HL-60 (cell line): ENCODE measurements around the gene WDR7.

ENCODE experiments used
- DNase-seq, 2 experiments: peaks; one replicate each; pipeline ENCODE4 v3.0.0-alpha.2; 2010 to 2020; ENCODE audit warnings: low read depth in 1 of 2, low spot score in 1 of 2
- H3K27ac ChIP-seq: fragments of 250-450 bp; sonication (Bioruptor Pico); replicated peaks from 2 replicates; pipeline ENCODE4 v1.5.1; 2020; ENCODE audit warnings: mild to moderate bottlenecking, moderate library complexity
- H3K27me3 ChIP-seq: fragments of 250-450 bp; sonication (Bioruptor Pico); 2 replicates; pipeline ENCODE4 v1.5.1; 2021; ENCODE audit warnings: mild to moderate bottlenecking, moderate library complexity; ENCODE audit not compliant: insufficient read depth, poor library complexity, severe bottlenecking
- H3K4me3 ChIP-seq: replicated peaks from 2 replicates; pipeline ENCODE4 v1.5.1; 2011; ENCODE audit warnings: mild to moderate bottlenecking, control low read depth, low read length; ENCODE audit not compliant: insufficient read depth
- CTCF ChIP-seq: IDR thresholded peaks from one replicate; pipeline ENCODE4 v1.5.1; 2011; ENCODE audit warnings: low read length, control low read depth, inconsistent platforms; ENCODE audit not compliant: insufficient read depth
- GABPA ChIP-seq: IDR thresholded peaks from 2 replicates; pipeline ENCODE4 v1.6.1; 2012; ENCODE audit warnings: low read depth
- POLR2AphosphoS5 ChIP-seq: IDR thresholded peaks from 2 replicates; pipeline ENCODE4 v1.6.1; 2012; ENCODE audit warnings: low read depth
- SPI1 ChIP-seq: IDR thresholded peaks from 2 replicates; pipeline ENCODE4 v1.6.1; 2012; ENCODE audit warnings: low read depth, mild to moderate bottlenecking, borderline replicate concordance
- TF ChIP-seq, protein P1 (sequence below): IDR thresholded peaks from 2 replicates; pipeline ENCODE4 v1.6.1; 2012; ENCODE audit warnings: low read depth; ENCODE audit not compliant: insufficient replicate concordance

WDR7 gene

GRCh38 chr18:56919190-56919589, 268.0 kb downstream of the WDR7 start:
- Histone ChIP-seq H3K27ac (no peak overlapping the region), H3K27me3 (no peaks in the 10 kb centered on the region), H3K4me3 (no peak overlapping the region)
- no peak for TF ChIP-seq SPI1
- TF ChIP-seq, protein P1, sequence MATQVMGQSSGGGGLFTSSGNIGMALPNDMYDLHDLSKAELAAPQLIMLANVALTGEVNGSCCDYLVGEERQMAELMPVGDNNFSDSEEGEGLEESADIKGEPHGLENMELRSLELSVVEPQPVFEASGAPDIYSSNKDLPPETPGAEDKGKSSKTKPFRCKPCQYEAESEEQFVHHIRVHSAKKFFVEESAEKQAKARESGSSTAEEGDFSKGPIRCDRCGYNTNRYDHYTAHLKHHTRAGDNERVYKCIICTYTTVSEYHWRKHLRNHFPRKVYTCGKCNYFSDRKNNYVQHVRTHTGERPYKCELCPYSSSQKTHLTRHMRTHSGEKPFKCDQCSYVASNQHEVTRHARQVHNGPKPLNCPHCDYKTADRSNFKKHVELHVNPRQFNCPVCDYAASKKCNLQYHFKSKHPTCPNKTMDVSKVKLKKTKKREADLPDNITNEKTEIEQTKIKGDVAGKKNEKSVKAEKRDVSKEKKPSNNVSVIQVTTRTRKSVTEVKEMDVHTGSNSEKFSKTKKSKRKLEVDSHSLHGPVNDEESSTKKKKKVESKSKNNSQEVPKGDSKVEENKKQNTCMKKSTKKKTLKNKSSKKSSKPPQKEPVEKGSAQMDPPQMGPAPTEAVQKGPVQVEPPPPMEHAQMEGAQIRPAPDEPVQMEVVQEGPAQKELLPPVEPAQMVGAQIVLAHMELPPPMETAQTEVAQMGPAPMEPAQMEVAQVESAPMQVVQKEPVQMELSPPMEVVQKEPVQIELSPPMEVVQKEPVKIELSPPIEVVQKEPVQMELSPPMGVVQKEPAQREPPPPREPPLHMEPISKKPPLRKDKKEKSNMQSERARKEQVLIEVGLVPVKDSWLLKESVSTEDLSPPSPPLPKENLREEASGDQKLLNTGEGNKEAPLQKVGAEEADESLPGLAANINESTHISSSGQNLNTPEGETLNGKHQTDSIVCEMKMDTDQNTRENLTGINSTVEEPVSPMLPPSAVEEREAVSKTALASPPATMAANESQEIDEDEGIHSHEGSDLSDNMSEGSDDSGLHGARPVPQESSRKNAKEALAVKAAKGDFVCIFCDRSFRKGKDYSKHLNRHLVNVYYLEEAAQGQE: no peak
- no peak for TF ChIP-seq POLR2AphosphoS5
- TF ChIP-seq GABPA: no peak
- TF ChIP-seq CTCF: no peak
- DNase-seq: no peak

- H3K4me3 ChIP-seq: no peak overlapping the region
- no peak overlapping the region for H3K27ac ChIP-seq
- H3K27me3 ChIP-seq: no peaks in the 10 kb centered on the region
- DNase-seq: no peak
- TF ChIP-seq GABPA (no peak), SPI1 (no peak), CTCF (no peak), POLR2AphosphoS5 (no peak)
- TF ChIP-seq, protein P1: no peak
Observed at GRCh38 chr18:56921896-56922480, 270.8 kb downstream of the WDR7 start.

GRCh38 chr18:56926734-56927133, 275.6 kb downstream of the WDR7 start:
- DNase-seq: no peak
- H3K27me3 ChIP-seq: no peaks in the 10 kb centered on the region
- no peak overlapping the region for H3K4me3 ChIP-seq
- H3K27ac ChIP-seq: no peak overlapping the region
- TF ChIP-seq POLR2AphosphoS5: no peak
- no peak for TF ChIP-seq SPI1
- TF ChIP-seq GABPA: no peak
- TF ChIP-seq CTCF: no peak
- TF ChIP-seq, protein P1: no peak
